Right ventricle myocardium inferior (tissue), 1 donor: ENCODE data around the gene UGT2B28. TPM values are rescaled to one million over a fixed set of nuclear protein-coding genes. Genes with fewer than 3 reads are reported as not detected.
"Not testable (repeated sequence)": the region's sequence is repeated elsewhere in the genome, so short reads cannot be mapped to it uniquely, and the experiment has no call there.

Experiments used
- ATAC-seq: fragments of 200-7000 bp; cut with Tn5 transposase; one replicate; pipeline ENCODE4 v1.9.1; 2020; ENCODE audit warnings: mild to moderate bottlenecking, moderate library complexity
- DNase-seq: peaks from one replicate; pipeline ENCODE4 v3.0.0; 2021; ENCODE audit errors: missing footprints
- intact Hi-C: fragments of 100-400 bp; cut with DNase I; formaldehyde crosslinking; loops from one replicate; pipeline ENCODE4 v1.11.0; 2022
- total RNA-seq: library from RNA; stranded (reverse); fragmentation: NEBNext Ultra II Directional; extraction: Animal tissue kit (Norgen Biotek cat#: 25700); gene quantifications from one replicate; pipeline ENCODE4 v1.2.1, GENCODE V29; 2021
- donor health status: DM: no; HTN: yes; CAD: no; lungs with severe emphysema.

UGT2B28 gene
- total RNA-seq, 1 donor from 2014 or later = not detected

DNA sequence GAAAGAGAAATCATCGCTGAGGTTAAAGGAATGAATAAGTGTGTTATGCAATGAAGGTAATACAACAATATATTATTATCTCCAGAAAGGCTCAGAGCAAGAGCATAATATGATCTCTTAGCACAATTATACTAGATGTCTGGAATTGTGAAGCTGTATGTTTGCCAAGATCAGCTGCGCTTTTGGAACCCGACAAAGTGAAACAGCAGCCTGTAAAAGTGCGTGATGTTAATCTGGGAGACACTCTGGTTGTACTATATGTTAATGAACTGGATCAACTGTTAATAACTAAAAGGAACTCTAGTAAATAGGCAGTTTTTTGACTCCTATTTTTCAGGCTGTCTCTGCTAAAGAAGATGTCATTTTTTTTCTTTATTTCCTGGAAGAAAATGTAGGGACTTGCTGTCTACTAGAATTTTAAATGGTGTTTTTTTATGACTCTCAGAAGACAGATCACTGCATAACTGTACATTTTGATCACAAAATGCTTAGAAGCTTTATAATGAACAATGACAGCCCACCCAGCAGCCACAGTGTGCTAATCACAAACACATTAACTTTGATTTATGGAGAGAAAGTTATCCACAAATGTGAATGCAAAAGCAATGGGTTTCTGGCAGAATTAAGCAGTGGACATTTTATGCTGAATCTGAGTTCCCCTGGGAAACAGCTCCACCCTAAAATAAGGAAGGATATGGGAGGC is 50.2 kb downstream of the UGT2B28 start:
- ATAC-seq (no peak), DNase-seq (no peak)
- intact Hi-C loops = no loop called here

DNA sequence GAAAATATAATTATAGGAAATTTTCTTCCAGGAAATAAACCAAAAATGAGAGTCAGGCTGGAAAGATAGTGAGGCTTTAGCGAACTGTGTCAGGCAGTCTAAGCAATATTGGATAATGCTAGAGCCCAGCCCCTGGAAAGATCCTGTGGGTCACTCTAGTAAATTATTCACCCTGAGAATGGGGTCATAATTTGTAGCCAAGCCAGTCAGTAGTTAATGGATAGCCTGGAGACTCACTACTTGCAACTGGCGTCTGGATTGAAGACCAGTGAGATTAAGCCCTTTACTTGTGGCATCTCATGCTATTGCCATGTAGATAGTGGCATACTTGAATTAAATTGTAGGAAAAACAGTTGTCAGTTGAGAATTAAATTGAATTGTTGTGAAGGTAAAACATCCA is 51.0 kb downstream of the UGT2B28 start:
- intact Hi-C loops, DNase-seq, ATAC-seq: not testable (repeated sequence)

DNA sequence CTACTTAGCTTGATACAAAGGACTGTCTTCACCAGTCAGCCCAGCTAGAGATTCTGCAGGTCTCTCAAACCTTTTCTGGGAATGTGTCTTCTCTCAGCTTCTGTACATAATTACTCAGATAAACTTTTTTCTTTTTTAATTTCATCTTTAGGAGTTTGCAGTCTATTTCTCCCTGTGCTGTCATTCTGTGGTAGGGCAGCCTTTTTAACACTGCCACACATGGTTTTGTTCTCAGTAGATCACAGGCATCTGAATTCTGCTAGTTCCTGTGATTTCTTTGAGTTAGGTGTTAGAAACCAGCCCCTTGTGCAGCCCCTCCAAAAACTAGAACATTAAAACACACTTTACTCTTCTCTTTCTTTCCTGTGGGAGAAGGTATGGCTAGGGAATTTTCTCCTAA is 55.2 kb downstream of the UGT2B28 start:
- ATAC-seq, DNase-seq, intact Hi-C loops: not testable (repeated sequence)

DNA sequence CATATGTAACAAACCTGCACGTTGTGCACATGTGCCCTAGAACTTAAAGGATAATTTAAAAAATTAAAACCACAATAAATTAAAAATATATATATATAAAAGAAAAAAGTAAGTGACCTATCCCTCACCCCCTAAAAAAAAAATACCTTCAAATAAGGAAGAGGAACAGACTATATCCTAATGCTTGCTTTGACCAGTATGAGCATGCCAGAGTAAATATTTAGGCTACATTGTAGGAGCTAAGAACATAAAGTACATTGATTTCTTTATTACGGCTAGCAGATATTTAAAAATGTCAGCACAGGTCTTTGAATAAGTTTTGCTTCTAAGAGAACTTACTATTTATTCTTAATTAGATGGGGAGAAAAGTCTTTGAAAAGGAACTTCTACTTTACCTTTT is 62.8 kb downstream of the UGT2B28 start:
- ATAC-seq, DNase-seq, intact Hi-C loops: not testable (repeated sequence)

DNA sequence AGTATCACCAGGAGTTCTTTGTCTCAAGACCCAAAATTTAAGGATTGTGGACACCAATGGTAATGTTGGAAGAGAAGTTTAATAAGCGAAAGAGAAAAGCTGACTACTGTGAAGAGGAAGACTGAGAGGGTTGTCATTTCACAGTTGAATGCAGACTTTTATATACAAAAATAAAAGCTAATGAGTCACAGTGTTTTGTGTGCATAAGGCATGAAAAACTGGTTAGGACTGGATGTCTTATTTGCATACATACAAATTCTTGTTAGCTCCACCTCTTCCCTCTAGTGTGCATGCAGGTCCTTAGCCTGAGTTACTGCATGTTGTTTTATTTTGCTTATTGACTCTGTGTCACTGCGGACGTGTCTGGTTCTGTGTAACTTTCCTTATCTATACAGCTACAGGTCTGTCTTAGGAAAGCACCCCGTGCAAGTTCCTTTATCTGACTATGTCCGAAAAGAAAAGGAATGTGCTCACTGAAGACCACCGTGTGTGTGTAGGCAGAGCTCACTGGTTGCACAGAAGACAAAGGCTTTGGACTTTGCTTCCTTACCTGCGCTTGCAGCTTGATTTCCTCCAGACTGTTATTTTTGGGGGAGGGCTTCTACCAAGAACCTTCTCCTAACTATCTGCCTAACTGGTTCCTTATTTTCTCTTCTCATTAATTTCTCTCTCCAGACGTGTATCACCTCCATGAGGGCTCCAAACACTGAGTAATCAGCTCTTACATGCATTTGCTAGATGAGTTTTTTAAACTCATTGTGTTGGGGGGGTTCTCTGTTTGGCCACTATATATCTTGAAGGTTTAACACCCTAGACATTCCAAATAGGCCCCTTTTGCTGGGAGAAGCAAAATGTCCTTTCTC is 63.5 kb downstream of the UGT2B28 start:
- ATAC-seq, intact Hi-C loops, DNase-seq: not testable (repeated sequence)

Other genes starting within 250 kb of the UGT2B28 start
- gene UGT2B7, start 184.0 kb upstream of the UGT2B28 start, total RNA-seq = not detected
- not detected for gene UGT2B11, start 65.7 kb upstream of the UGT2B28 start, total RNA-seq
- not detected for gene UGT2B4, start 215.4 kb downstream of the UGT2B28 start, total RNA-seq